ENCODE data around the gene CYLD.

GRCh38 chr16:50810241-50810965 lies 68.5 kb downstream of the CYLD start:
- TF ChIP-seq CTCF (IDR thresholded peaks at IDR 0.05): no peak
- TF ChIP-seq POLR2A (IDR thresholded peaks at IDR 0.05): no peak
